BE2C (cell line): ENCODE data around the gene CFAP77.
"Not testable (repeated sequence)": the region's sequence is repeated elsewhere in the genome, so short reads cannot be mapped to it uniquely, and the experiment has no call there.

Experiments used
- DNase-seq: peaks from one replicate; pipeline ENCODE4 v3.0.0-alpha.2; 2020
- H3K27me3 ChIP-seq: fragments of 250-450 bp; sonication (Bioruptor Pico); 2 replicates; pipeline ENCODE4 v1.5.1; 2020; ENCODE audit warnings: mild to moderate bottlenecking
- H3K36me3 ChIP-seq: fragments of 250-450 bp; sonication (Bioruptor Pico); 2 replicates; pipeline ENCODE4 v1.5.1; 2020; ENCODE audit warnings: mild to moderate bottlenecking
- H3K4me1 ChIP-seq: fragments of 250-450 bp; sonication (Bioruptor Pico); 2 replicates; pipeline ENCODE4 v1.5.1; 2020
- H3K4me3 ChIP-seq: 2 replicates; pipeline ENCODE4 v1.5.1; 2011; ENCODE audit warnings: low read depth, low read length
- H3K9me3 ChIP-seq: fragments of 250-450 bp; sonication (Bioruptor Pico); 2 replicates; pipeline ENCODE4 v1.5.1; 2020
- TF ChIP-seq, protein P1 (sequence below): IDR thresholded peaks from 2 replicates; pipeline ENCODE4 v1.5.1; 2012; ENCODE audit warnings: mild to moderate bottlenecking, low read depth, low read length

The CFAP77 gene

DNA sequence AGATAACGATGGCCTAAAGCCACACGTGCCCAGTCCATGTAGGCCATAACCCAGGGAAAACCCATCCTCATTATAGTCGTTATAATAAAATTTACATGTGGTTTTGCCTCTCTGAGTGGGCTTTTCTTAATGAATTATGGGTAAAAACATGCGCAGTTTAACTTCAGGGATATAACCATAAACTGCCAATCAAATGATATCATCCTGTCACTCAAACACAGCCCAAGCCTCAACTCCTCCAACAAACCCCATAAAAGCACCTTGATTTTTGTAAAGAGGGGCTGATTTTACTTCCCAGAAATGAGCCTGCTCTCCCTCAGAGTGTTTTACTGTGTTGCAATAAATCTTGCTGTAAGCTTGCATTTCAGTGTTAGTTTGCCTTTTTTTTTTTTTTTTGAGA lies 39.4 kb upstream of the CFAP77 start:
- TF ChIP-seq, protein P1, sequence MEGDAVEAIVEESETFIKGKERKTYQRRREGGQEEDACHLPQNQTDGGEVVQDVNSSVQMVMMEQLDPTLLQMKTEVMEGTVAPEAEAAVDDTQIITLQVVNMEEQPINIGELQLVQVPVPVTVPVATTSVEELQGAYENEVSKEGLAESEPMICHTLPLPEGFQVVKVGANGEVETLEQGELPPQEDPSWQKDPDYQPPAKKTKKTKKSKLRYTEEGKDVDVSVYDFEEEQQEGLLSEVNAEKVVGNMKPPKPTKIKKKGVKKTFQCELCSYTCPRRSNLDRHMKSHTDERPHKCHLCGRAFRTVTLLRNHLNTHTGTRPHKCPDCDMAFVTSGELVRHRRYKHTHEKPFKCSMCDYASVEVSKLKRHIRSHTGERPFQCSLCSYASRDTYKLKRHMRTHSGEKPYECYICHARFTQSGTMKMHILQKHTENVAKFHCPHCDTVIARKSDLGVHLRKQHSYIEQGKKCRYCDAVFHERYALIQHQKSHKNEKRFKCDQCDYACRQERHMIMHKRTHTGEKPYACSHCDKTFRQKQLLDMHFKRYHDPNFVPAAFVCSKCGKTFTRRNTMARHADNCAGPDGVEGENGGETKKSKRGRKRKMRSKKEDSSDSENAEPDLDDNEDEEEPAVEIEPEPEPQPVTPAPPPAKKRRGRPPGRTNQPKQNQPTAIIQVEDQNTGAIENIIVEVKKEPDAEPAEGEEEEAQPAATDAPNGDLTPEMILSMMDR: no peak
- DNase-seq: no peak
- no peak overlapping the region for H3K4me3 ChIP-seq
- no peaks in the 10 kb centered on the region for H3K9me3 ChIP-seq
- H3K36me3 ChIP-seq: peaks cover 8% of the 10 kb centered on the region; the same call in 1 of the 2 replicates
- no peaks in the 10 kb centered on the region for H3K27me3 ChIP-seq
- H3K4me1 ChIP-seq: no peaks in the 10 kb centered on the region

DNA sequence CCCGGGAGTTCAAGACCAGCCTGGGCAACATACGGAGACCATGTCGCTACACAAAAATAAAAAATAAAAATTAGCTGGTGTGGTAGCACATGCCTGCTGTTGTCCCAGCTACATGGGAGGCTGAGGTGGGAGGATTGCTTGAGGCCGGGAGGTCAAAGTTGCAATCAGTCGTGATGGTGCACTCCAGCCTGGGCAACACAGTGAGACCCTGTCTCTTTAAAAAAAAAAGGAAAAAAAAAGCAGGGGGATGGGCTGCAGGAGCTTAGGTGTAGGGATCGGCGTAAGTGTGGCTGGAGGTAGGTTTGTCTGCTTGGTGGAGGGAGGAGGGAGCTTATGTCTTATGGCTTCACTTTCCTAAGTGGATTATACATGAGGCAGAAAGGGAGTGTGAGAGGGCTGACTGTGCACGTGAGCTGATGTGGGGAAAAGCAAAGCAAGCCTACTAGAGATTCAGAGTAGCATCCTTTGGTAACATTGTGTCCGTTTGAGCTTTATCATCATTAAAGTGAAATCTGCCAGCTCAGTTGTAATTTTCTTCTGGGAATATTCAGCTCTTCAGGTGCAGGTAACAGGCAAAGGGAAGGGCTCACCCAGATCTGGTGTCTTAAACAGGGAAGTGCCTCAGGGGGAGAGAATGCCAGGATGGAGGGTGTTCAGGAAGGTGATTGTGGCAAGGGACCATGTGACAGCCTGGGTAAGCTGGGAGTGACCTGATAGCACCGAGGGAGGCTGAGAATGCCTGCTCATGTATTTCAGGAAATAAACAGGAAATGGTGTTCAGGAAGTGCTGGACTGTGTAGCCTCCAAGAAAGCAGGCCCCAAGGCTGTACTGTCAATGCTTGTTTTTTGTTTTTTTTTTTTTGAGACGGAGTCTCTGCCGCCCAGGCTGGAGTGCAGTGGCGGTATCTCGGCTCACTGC lies 37.6 kb upstream of the CFAP77 start:
- H3K9me3 ChIP-seq: no peaks in the 10 kb centered on the region
- no peak overlapping the region for H3K4me3 ChIP-seq
- H3K36me3 ChIP-seq: peaks cover 13% of the 10 kb centered on the region; the same call in 1 of the 2 replicates
- no peaks in the 10 kb centered on the region for H3K27me3 ChIP-seq
- DNase-seq: peak; percentile 26
- H3K4me1 ChIP-seq: no peaks in the 10 kb centered on the region
- TF ChIP-seq, protein P1: no peak

DNA sequence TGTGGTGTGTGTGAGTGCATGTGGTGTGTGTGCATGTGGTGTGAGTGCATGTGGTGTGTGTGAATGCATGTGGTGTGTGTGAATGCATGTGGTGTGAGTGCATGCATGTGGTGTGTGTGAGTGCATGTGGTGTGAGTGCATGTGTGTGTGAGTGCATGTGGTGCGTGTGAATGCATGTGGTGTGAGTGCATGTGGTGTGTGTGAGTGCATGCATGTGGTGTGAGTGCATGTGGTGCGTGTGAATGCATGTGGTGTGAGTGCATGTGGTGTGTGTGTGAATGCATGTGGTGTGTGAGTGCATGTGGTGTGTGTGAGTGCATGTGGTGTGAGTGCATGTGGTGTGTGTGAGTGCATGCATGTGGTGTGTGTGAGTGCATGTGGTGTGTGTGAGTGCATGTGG lies 32.2 kb upstream of the CFAP77 start:
- H3K36me3 ChIP-seq: peaks cover 22% of the 10 kb centered on the region
- H3K4me1 ChIP-seq, H3K4me3 ChIP-seq, H3K27me3 ChIP-seq, H3K9me3 ChIP-seq, DNase-seq: not testable (repeated sequence)

DNA sequence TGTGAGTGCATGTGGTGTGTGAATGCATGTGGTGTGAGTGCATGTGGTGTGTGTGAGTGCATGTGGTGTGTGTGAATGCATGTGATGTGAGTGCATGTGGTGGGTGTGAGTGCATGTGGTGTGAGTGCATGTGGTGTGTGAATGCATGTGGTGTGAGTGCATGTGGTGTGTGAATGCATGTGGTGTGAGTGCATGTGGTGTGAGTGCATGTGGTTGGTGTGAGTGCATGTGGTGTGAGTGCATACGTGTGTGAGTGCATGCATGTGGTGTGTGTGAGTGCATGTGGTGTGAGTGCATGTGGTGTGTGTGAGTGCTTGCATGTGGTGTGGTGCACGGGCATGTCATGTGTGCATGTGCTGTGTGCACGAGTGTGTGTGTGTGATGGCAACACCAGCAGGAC lies 31.6 kb upstream of the CFAP77 start:
- H3K9me3 ChIP-seq, DNase-seq, H3K4me3 ChIP-seq, H3K4me1 ChIP-seq, H3K27me3 ChIP-seq: not testable (repeated sequence)
- H3K36me3 ChIP-seq: peaks cover 22% of the 10 kb centered on the region

DNA sequence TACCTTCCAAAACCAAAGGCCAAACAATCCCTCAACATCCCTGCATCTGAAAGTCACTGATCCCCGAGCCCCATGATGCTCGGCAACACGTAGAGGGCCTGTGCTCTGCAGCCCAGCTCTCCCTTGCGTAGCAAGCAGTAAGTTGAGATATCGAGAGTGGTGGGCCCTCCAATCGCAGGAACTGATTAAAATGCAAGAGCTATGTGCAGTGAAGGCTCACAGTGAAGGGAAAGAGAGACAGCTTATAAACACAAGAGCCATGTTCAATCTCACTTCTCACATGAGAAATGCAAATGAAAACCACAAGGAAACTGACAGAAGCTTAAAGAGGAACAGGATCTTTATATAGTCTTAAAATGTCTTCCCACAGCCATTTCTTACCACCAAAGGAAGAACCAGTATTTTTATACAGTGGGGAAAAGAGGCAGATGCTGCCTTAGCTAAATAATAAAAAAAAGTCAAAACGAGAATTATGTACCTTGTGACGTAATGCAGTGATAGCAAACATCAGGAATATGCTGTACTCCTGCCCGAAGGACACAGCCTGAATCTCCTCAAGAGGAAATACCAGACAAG lies 28.0 kb upstream of the CFAP77 start:
- Histone ChIP-seq H3K27me3 (no peaks in the 10 kb centered on the region), H3K36me3 (peaks cover 26% of the 10 kb centered on the region), H3K9me3 (no peaks in the 10 kb centered on the region), H3K4me1 (no peaks in the 10 kb centered on the region), H3K4me3 (no peak overlapping the region)
- TF ChIP-seq, protein P1: no peak
- DNase-seq: no peak

DNA sequence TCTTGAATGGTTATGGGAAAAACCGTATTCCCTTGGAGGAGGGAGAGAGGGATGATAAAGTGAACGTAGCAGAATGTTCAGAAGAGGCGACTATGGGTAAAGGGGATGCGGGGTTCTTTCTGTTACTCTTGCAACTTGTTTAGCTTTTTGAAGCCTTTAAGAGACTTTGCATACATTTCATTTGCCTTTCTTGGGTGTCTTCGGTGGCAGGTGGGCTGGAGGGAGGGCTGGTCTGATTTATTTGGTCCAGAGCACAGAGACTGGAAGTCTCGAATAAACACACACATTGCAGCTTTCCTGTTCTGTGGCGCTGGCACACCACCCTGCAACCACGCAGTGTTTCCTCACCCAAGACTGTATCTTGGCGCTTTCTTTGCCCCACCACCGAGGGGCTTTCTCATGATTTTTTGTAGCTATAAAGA lies 26.5 kb upstream of the CFAP77 start:
- no peak for DNase-seq
- Histone ChIP-seq H3K4me3 (no peak overlapping the region), H3K27me3 (no peaks in the 10 kb centered on the region), H3K4me1 (no peaks in the 10 kb centered on the region), H3K9me3 (no peaks in the 10 kb centered on the region), H3K36me3 (peaks cover 37% of the 10 kb centered on the region)
- TF ChIP-seq, protein P1: no peak

DNA sequence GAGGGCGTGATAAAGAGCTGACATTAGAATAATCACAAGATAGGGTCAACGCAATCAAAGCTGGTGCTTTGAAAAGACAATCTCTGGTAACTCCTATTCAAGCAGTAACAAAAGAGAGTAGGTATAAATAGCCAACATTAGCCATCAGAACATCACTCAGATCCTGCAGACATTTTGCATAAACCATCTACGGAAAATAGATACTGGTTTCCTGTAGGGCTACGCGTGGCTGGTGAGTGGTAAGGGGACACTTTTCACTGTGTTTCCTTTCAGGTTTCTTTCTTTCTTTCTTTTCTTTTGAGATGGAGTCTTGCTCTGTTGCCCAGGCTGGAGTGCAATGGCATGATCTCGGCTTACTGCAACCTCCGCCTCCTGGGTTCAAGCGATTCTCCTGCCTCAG lies 25.6 kb upstream of the CFAP77 start:
- Histone ChIP-seq H3K9me3 (no peaks in the 10 kb centered on the region), H3K4me1 (no peaks in the 10 kb centered on the region), H3K36me3 (peaks cover 39% of the 10 kb centered on the region), H3K4me3 (no peak overlapping the region), H3K27me3 (no peaks in the 10 kb centered on the region)
- TF ChIP-seq, protein P1: no peak
- no peak for DNase-seq
